ENCODE data around the gene CIRBP.

- no peak for TF ChIP-seq ZNF384 (IDR thresholded peaks at IDR 0.05)
- no peak for TF ChIP-seq FOXM1 (IDR thresholded peaks at IDR 0.05; ENCODE audit: borderline replicate concordance)
- TF ChIP-seq ELF4 (IDR thresholded peaks at IDR 0.05), result no peak
- TF ChIP-seq FOXK2 (IDR thresholded peaks at IDR 0.05), result no peak
- TF ChIP-seq L3MBTL2 (conservative IDR thresholded peaks at IDR 0.05), result no peak
- TF ChIP-seq ARNT (IDR thresholded peaks at IDR 0.05), result no peak
- TF ChIP-seq SUZ12 (IDR thresholded peaks at IDR 0.05), result no peak
- TF ChIP-seq CTBP1 (IDR thresholded peaks at IDR 0.05; ENCODE audit: borderline replicate concordance), result no peak
- no peak for TF ChIP-seq HDGF (IDR thresholded peaks at IDR 0.05; ENCODE audit: borderline replicate concordance)
- no peak for TF ChIP-seq BHLHE40 (IDR thresholded peaks at IDR 0.05; ENCODE audit: borderline replicate concordance)
- TF ChIP-seq FOXA1 (IDR thresholded peaks at IDR 0.05), result no peak
- TF ChIP-seq SP1 (IDR thresholded peaks at IDR 0.05), result no peak
These were observed 42.5 kb downstream of the CIRBP start for GRCh38 chr19:1311543-1312091.

Data from HEK293T (cell line).